HG02571 (cell line): ENCODE measurements around the gene CSNK2A2.

Experiments used
- ATAC-seq: cut with Tn5 transposase; IDR thresholded peaks from one replicate; pipeline ENCODE4 v1.9.1; 2021; ENCODE audit warnings: mild to moderate bottlenecking, moderate library complexity; ENCODE audit not compliant: unreplicated experiment

The CSNK2A2 gene

DNA sequence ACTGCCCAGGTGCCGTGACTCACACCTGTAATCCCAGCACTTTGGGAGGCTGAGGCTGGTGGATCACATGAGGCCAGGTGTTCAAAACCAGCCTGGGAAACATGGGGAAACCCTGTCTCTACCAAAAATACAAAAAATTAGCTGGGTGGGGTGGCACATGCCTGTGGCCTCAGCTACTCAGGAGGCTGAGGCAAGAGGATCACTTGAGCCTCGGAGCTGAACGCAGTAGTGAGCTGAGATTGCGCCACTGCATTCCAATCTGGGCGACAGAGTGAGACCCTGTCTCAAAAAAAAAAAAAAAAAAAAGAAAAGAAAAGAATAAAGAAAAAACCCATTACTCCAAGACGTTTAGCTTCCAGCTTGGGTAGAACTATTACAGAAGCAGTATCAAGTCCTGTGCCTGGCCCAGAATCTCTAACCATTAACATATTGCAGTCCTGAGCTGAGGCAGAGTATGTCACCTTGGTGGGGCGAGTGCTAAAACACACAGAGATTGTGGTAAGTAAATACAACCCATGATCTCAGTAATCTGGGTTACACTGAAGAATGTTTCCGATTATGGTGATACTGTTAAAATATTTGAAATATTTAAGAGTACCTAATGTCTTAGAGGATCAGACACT lies 45.5 kb downstream of the CSNK2A2 start:
- no peak for ATAC-seq

GRCh38 chr16:58148526-58148925 lies 49.4 kb downstream of the CSNK2A2 start:
- no peak for ATAC-seq

DNA sequence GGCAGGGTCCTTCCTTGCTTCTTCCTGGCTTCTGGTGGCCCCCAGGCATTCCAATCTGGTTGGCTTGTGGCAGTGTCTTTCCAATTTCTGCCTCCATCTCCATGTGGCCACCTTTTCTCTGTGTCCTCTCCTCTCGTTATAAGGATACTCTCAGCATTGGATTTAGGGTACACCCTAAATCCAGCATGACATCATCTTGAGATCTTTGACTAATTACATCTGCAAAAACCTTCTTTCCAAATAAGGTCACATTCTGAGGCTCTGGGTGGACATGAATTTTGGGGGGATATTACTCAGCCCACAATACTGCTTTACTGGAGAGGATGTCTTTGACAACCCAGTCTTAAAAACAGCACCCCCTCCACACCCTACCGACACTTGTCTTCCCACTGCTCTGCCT lies 49.8 kb downstream of the CSNK2A2 start:
- no peak for ATAC-seq

GRCh38 chr16:58138852-58139251 lies 59.1 kb downstream of the CSNK2A2 start:
- ATAC-seq: no peak

- ATAC-seq: no peak
These were observed 60.3 kb downstream of the CSNK2A2 start for GRCh38 chr16:58137581-58137980.

GRCh38 chr16:58129097-58129936 lies 68.6 kb downstream of the CSNK2A2 start, which contains the start of gene CFAP20:
Gene CFAP20, minus strand, starts transcription at chr16:58129381. Its CDS starts 266 bp downstream, at chr16:58129115.
- peak; percentile 81 for ATAC-seq

GRCh38 chr16:58128711-58129096 lies 69.2 kb downstream of the CSNK2A2 start:
- ATAC-seq: peak; percentile 1

- no peak for ATAC-seq
These were observed 69.7 kb downstream of the CSNK2A2 start for GRCh38 chr16:58128181-58128631.

- no peak for ATAC-seq
These were observed 70.3 kb downstream of the CSNK2A2 start for GRCh38 chr16:58127634-58128033.

DNA sequence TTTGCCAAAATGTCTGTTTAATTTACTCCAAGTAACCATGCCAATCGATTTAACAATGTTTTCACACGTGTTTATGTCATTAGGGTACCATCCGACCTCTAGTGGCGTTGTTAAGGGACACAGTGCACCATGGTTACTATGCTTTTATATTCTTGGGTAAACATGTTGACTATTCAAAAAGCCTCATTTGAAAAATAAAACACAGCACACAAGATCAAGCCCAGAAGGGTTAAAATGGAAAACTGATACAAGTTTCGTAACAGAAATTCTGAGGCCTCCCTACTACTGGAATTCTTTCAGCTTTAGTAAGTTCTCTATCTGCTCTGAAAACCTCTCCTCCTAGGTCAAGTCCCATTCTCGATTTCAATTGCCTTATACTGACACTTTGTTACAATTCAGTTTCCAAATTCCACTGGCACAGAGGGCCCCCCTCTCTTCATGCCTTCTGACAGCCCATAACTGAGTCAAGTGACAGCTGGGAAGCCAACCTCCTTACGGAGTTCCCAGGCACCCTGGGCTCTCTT lies 70.8 kb downstream of the CSNK2A2 start:
- no peak for ATAC-seq

DNA sequence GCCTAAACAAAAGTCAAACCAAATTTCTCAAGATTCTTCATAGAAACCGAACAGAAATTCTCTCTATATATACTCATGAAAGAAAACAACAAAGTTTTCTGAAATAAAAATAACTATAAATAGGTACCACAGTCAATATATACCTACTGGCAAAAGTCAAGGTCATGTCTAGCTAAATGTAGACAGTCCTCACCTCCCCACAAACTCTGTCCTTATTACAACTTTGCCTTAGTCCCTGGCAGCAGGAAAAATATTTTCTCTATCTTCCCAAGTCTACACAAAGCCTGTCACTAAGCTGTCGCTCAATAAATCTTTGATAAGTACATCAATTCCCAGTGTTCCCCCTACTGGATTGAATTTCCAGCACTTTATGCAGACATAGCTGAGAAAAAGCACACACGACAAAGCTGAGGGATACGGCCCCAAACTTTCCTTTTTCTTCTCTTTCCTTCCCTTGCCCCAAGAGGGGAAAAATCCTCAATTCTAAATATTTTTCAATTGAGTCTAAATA lies 71.4 kb downstream of the CSNK2A2 start:
- no peak for ATAC-seq

GRCh38 chr16:58125781-58126335 lies 72.0 kb downstream of the CSNK2A2 start:
- no peak for ATAC-seq

DNA sequence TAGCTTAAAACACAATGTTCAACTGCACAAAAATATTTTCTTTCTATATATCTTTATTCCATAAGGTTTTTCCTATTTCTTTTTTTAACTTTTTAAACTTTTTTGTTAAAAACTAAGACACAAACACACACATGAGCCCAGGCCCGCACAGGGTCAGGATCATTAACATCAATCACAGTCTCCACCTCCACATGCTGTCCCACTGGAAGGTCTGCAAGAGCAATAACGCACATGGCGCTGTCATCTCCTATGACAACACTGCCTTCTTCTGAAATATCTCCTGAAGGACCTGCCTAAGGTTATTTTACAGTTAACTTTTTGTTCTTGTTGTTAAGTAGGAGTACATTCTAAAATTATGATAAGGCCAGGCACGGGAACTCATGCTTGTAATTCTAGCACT lies 72.9 kb downstream of the CSNK2A2 start:
- no peak for ATAC-seq

DNA sequence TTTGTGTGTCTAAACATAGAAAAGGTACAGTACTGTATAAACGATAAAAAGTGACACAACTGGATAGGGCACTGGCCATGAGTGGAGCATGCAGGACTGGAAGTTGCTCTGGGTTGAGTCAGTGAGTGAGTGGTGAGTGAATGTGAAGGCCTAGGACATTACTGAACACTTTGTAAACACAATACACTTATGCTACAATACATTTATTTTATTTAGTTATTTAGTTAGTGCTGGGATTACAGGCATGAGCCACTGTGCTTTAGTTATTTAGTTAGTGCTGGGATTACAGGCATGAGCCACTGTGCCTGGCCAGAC lies 73.3 kb downstream of the CSNK2A2 start:
- ATAC-seq: no peak

DNA sequence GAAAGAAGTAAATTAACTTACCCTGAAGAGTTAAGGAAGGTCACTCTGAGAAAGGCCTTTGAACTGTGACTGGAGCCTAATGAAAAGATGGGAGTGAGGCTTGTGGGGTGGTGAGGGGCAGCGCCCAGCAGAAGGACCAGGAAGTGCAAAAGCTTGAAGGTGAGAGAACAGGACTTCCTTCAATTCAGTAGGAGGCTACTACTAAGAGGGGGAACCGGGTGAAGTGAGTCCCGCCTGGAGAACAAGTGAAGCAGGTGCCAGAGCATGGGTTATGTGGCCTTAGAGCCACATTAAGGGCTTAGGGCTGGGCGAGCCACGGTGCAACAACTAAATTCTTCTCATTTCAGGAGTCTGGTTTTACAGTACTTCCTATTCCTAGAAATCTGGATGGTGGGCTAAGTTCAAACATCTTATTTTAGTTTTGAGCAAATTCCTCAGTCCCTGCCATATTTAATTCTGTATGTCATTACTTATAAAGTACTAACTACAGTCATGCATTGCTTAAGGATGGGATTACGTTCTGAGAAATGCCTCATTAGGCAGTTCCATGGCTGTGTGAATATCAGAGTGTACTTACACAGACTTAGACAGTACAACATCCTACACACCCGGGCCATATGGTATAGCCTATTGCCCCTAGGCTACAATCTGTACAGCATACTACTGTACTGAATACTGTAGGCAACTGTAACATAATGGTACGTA lies 73.9 kb downstream of the CSNK2A2 start:
- ATAC-seq: no peak

DNA sequence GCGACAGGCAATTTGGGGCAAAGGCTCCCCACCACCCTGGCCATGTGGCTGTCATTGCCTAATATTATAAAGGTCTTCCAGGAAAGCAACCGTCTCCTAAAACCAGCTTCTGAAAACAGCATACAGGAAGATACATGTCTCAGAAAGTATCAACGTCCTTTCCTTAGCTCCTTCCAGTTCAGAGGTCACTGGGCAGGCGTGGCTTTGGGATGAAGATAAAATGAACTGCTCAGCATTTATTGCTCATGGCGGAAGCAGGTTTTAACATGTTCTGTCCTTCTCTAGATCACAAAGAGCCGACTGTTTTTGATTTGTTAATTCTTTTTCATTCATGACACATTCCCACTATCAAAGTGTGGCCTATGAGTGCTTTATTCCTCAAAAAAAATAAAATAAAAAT lies 76.8 kb downstream of the CSNK2A2 start:
- no peak for ATAC-seq

GRCh38 chr16:58120234-58120633 lies 77.7 kb downstream of the CSNK2A2 start:
- no peak for ATAC-seq

DNA sequence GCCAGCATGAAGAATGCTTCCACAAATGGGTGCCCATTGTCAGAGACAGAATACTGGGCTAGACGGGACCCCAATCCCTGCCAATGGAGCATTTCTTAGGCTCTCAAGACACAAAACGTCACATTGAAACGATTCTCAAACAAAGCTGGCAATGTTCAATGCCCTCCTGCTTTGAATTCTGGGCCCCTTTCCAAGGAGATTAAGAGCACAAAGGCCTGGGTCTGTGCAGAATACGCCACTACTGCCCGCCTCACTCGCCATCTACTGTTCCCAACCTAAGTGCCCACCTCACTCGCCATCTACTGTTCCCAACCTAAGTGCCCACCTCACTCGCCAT lies 78.4 kb downstream of the CSNK2A2 start:
- ATAC-seq: no peak

GRCh38 chr16:58118801-58119508 lies 79.0 kb downstream of the CSNK2A2 start:
- ATAC-seq: no peak

DNA sequence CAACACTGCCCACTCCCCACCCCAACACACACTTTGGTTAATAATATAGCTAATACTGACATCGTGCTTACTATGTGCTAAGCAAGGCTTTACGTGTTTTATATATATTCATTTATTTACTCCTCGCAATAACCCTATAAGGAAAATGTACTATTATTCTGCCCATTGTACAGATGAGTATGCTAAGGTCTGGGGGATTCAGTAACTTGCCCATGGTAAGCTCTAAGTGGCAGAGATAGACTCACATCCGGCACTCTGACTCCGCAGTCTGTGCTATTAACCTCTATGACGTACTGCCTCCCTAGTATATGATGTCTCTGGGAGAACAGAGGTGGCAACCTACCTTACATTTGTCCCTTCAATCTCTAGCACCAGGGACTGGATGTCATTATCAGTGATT lies 81.4 kb downstream of the CSNK2A2 start:
- no peak for ATAC-seq

DNA sequence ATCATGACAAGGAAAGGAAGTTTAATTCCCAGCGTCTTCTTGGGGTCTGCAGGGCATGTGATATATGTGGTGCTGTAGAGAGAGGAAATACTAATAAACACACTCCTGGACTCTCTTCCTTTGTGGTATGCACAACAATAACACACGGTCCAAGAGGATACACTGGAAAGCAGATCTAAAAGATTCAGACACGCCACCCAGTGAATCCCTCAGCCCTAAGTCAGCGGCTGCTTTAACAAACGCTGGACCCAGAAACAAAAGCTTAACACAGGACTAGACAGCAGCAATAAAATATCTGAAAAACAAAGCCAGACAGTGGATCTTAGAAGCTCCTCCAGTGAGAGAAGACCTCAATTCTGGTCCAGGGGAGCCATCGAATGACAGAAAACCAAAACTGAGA lies 81.8 kb downstream of the CSNK2A2 start:
- ATAC-seq: no peak
